Measurements from ENCODE around the gene NKG7. TPM values are rescaled to one million over a fixed set of nuclear protein-coding genes. Genes with fewer than 3 reads are reported as not detected.

The NKG7 gene
- total RNA-seq, 2 donors from 2014 or later = not detected

DNA sequence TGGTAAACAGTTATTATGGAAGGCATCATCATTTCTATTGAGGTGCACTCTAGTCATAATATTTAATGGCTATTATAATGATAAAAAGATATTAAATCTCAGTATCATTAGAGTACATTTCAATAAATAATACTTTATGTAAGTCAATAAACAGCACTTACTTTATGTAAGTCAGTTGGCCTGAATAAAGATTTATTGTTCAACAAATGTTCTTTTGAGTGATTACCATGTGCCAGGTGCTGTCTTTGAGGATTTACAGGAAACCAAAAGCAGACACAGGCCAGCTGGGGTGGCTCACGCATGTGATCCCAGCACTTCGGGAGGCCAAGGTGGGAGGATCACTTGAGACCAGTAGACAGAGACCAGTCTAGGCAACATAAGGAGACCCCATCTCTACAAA lies 5.0 kb upstream of the NKG7 start:
- Histone ChIP-seq H3K4me1 (no peaks in the 10 kb centered on the region), H3K36me3 (replicated peaks in 1 of 2; ENCODE audit: insufficient read depth in 1 of 2, low read depth in 2 of 2) (no peaks in the 10 kb centered on the region), H3K9me3 (no peaks in the 10 kb centered on the region), H3K27ac (no peak overlapping the region), H3K4me3 (no peak overlapping the region), H3K27me3 (no peaks in the 10 kb centered on the region)
- intact Hi-C loops (cut with DNase I) = no loop called here
- DNase-seq (no peak), ATAC-seq (no peak)
- TF ChIP-seq POLR2A (IDR thresholded peaks at IDR 0.05) (no peak), CTCF (IDR thresholded peaks at IDR 0.05) (no peak)
- 69 to 85% methylated on average over 2 of the region's 2 CpGs for WGBS, 2 donors

- ATAC-seq = no peak
- WGBS, 2 donors = 63 to 73% methylated on average over 9 to 11 of the region's 11 CpGs
- intact Hi-C loops (cut with DNase I) = no loop called here
- Histone ChIP-seq H3K9me3 (no peaks in the 10 kb centered on the region), H3K27ac (no peak overlapping the region), H3K27me3 (no peaks in the 10 kb centered on the region), H3K4me1 (no peaks in the 10 kb centered on the region), H3K4me3 (no peak overlapping the region), H3K36me3 (replicated peaks in 1 of 2; ENCODE audit: insufficient read depth in 1 of 2, low read depth in 2 of 2) (no peaks in the 10 kb centered on the region)
- DNase-seq = no peak
- TF ChIP-seq POLR2A (IDR thresholded peaks at IDR 0.05) (no peak), CTCF (IDR thresholded peaks at IDR 0.05) (no peak)
Measured at GRCh38 chr19:51375504-51376221, 3.2 kb upstream of the NKG7 start.

DNA sequence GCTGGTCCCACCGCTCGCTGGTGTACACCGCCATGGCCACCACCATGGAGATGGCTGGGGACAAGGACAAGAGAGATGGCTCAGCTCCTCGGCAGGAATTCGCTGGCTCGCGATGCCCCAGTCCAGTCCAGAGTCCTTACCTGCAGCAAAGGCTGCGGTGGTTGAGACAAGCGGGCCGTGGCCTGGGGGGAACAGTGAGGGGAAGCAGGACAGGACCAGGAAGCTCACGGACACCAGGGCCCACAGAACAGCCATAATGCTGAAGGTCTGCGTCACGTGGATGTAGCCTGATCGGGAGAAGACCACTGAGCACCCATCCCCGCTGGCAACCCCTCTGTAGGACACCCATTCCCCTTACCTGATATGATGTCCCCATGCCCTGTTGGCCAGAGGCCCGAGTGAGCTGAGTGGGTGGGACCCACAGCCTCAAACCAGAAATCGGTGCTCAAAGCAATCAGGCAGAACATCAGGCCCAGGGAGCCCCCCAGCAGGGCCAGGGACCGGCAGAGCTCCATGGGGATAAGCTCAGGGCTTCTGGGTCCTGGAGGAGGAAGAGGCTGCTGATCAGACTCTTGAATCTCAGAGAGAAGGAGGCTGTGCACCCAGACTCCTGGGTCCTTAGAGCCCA lies 319 bp downstream of the NKG7 start:
- no peak for DNase-seq
- peaks cover 5% of the 10 kb centered on the region for H3K4me1 ChIP-seq
- no peaks in the 10 kb centered on the region for H3K36me3 ChIP-seq (replicated peaks in 1 of 2; ENCODE audit: insufficient read depth in 1 of 2, low read depth in 2 of 2)
- no peak overlapping the region for H3K4me3 ChIP-seq
- H3K27ac ChIP-seq = no peak overlapping the region
- intact Hi-C loops (cut with DNase I) = no loop called here
- 77 to 90% methylated on average over 7 to 18 of the region's 18 CpGs for WGBS, 2 donors
- no peaks in the 10 kb centered on the region for H3K9me3 ChIP-seq
- H3K27me3 ChIP-seq = no peaks in the 10 kb centered on the region
- no peak for TF ChIP-seq POLR2A (IDR thresholded peaks at IDR 0.05)
- no peak for ATAC-seq

DNA sequence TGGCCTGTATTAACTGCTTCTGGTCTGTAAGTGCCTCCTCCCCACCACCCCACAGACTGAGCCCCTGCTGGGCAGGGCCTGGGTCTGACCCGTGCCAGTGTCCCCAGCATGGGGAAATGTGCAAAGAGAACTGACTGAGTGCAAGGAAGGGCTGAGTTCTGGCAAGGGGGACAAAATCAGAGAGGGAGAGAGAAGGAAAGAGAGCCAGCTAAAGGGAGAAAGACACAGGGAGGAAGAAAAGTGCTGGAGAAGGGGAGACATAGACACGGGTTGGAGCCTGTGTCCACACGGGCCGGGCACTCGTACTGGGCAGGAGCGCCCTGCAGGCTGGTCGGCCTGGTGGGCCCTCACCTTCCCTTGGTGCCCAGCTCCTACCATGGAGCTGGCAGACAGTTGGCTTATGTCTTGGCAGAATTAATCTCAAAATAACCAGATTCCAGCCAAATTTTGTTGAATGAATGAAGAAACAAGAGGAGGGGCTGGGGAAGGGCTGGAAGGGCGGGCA lies 1.2 kb downstream of the NKG7 start:
- DNase-seq = no peak
- H3K9me3 ChIP-seq = no peaks in the 10 kb centered on the region
- WGBS, 2 donors = 58 to 60% methylated on average over 8 of the region's 8 CpGs
- H3K36me3 ChIP-seq (replicated peaks in 1 of 2; ENCODE audit: insufficient read depth in 1 of 2, low read depth in 2 of 2) = no peaks in the 10 kb centered on the region
- intact Hi-C loops (cut with DNase I) = no loop called here
- no peak overlapping the region for H3K27ac ChIP-seq
- no peak overlapping the region for H3K4me3 ChIP-seq
- no peak for TF ChIP-seq POLR2A (IDR thresholded peaks at IDR 0.05)
- TF ChIP-seq CTCF (IDR thresholded peaks at IDR 0.05) = no peak
- H3K4me1 ChIP-seq = peaks cover 9% of the 10 kb centered on the region
- ATAC-seq = no peak
- no peaks in the 10 kb centered on the region for H3K27me3 ChIP-seq

GRCh38 chr19:51370230-51370629 lies 2.2 kb downstream of the NKG7 start:
- H3K4me1 ChIP-seq = peaks cover 15% of the 10 kb centered on the region
- ATAC-seq (no peak), DNase-seq (no peak)
- H3K27me3 ChIP-seq = no peaks in the 10 kb centered on the region
- TF ChIP-seq POLR2A (IDR thresholded peaks at IDR 0.05) (no peak), CTCF (IDR thresholded peaks at IDR 0.05) (no peak)
- H3K4me3 ChIP-seq = no peak overlapping the region
- WGBS, 2 donors = 71 to 75% methylated on average over 4 of the region's 4 CpGs
- H3K27ac ChIP-seq = no peak overlapping the region
- H3K9me3 ChIP-seq = no peaks in the 10 kb centered on the region
- H3K36me3 ChIP-seq (replicated peaks in 1 of 2; ENCODE audit: insufficient read depth in 1 of 2, low read depth in 2 of 2) = no peaks in the 10 kb centered on the region
- intact Hi-C loops (cut with DNase I) = no loop called here

Measured in body of pancreas (tissue), 4 donors.